Measurements from ENCODE around the gene RTN4IP1.

The RTN4IP1 gene, protein sequence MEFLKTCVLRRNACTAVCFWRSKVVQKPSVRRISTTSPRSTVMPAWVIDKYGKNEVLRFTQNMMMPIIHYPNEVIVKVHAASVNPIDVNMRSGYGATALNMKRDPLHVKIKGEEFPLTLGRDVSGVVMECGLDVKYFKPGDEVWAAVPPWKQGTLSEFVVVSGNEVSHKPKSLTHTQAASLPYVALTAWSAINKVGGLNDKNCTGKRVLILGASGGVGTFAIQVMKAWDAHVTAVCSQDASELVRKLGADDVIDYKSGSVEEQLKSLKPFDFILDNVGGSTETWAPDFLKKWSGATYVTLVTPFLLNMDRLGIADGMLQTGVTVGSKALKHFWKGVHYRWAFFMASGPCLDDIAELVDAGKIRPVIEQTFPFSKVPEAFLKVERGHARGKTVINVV

GRCh38 chr6:106629103-106629858 is at the start of gene RTN4IP1, which contains the start of gene QRSL1:
Gene RTN4IP1 (minus strand): TSS chr6:106629498. CDS start chr6:106629021, 477 bp downstream.
Gene QRSL1 (plus strand): TSS chr6:106629578. CDS start chr6:106629682, 104 bp downstream.
- peak; percentile 71 to 84 for DNase-seq

DNA sequence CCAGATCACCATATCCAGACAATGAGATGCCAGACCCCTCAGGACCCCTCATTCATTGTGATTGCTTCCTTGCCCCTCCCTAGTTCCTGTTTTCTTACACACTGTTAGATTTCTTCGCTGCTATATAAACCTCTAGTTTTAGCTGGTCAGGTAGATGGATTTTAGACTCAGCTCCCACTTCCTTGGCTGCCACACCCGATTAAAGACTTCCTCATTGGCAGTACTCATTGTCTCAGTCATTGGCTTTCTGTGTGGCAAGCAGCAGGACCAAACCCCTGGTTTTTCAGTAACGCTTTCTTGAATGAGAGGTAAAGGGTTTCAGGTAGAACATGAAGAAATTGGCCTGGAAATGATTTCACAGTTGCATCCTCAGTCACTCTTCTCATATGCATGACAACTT is 48.0 kb upstream of the RTN4IP1 start:
- no peak for DNase-seq

DNA sequence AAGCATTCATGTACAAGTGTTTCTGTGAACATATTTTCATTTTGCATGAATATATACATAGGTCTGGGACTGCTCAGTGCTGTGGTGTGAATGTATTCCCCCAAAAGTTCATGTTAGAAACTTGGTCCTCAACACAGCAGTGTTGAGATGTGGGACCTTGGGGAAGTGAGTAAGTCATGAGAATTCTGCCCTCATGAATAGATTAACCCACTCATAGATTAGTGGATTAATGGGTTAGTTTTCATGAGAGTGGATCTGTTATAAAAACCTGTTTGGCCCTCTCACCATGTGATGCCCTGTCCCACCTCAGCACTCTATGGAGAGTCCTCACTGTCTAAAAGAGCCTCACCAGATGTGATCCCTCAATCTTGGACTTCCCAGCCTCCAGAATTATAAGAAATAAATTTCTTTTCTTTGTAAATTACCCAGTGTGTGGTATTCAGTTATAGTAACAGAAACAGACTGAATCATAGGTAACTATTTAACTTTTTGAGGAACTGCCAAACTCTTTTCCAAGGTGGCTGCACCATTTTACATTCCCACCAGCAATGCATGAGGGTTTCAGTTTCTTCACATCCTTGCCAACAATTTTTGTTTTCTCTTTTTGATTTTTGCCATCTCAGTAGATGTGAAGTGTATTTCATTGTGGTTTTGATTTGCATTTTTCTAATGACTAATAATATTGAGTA is 45.4 kb upstream of the RTN4IP1 start:
- no peak for DNase-seq

GRCh38 chr6:106671651-106672050 is 42.4 kb upstream of the RTN4IP1 start:
- no peak for DNase-seq

DNA sequence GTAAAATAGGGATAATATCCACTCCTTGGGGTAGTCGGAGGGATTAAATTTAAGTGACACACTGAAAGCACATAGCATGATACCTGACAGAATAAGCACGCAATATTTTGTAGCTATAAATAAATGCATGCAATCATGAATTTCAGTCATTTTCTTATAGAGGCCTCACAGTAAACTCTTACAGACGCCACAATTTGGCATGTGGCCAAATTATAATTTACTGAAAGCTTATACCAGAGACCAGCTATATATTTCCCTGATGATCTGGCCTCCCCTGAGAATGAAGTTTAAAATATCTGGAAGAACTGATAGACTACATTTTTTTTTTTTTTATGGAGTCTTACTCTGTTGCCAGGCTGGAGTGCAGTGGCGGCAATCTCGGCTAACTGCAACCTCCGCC is 40.9 kb upstream of the RTN4IP1 start:
- DNase-seq, result no peak

DNA sequence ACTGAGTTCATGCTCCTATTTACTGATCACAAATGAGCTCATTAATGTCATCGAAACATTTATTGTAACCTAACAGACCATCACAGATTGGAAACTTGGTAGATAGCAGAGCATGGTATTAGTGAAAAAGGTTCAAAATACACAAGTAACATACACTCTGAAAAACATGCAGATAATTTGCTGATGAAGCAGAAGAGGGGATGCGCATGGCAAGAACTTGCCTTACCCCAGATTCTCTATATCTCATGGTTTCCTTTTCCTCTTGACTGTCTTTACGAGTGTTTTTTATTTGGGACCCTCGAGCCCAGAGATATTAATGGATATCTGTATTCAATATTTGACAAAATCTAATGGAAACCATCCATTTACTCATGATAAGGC is 37.7 kb upstream of the RTN4IP1 start:
- no peak for DNase-seq

GRCh38 chr6:106666282-106667021 is 37.2 kb upstream of the RTN4IP1 start:
- DNase-seq, result no peak

DNA sequence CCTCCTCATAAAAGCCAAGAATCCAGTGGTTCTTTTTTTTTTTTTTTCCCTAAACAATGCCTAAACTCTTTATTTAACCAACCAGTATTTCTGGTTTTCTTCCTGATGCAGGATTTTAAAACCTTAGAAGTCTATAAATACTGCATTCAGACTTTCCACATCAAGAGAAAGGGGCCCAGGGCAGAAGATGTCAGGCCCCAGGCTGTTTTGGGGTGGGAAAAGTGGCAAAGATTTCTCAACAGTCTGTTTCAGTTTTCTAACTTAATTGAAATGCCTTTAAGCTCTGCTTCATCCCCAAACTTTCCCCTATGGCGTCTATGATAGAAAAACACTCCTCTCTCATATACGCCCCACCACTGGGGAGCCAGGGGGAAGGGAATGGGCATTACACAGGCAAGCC is 33.2 kb upstream of the RTN4IP1 start:
- no peak for DNase-seq

GRCh38 chr6:106659859-106660258 is 30.6 kb upstream of the RTN4IP1 start:
- no peak for DNase-seq

GRCh38 chr6:106658469-106658868 is 29.2 kb upstream of the RTN4IP1 start:
- DNase-seq, result no peak

DNA sequence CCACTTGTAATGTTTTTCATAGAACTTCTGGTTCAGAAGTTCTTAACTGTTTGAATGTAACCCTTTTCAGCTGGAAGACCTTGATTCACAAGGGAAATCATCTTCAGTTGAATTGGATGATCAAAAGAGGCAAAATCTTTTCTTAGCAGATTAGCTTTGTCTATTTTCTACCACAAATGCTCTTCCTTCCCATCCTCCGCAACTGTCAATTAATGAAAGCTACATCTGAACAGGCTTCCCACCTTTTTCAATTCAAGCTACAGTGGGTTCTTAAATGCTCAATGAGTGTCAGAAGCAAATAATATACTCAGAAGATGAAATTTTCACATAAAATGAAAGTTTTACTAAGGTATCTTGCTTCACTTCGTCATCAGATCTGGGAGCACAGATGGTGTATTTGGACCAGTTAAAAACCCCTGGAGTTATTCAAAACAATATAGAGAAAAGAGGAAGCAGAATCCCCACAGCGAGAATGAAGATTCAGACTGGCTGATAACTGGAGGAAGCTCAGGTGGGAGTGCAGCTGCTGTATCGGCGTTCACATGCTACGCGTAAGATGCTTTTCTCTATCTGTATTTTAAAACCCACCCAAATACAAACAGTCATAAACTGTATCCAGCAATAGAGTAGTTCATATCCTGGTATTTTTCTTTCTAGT is 19.5 kb upstream of the RTN4IP1 start:
- no peak for DNase-seq

- no peak for DNase-seq
These were observed 13.8 kb upstream of the RTN4IP1 start for GRCh38 chr6:106643061-106643460.

DNA sequence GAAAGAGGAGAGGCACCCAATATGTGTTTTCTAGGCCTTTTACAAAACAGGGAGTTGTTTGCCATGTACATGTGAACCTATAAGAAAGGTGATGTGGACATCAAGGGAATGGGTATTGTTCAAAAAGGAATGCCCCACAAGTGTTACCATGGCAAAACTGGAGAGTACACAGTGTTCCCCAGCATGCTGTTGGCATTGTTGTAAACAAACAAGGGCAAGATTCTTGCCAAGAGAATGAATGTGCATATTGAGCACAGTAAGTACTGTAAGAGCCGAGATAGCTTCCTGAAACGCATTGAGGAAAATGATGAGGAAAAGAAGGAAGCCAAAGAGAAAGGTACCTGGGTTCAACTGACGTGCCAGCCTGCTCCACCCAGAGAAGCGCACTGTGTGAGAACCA is 13.2 kb upstream of the RTN4IP1 start:
- DNase-seq, result no peak

GRCh38 chr6:106639812-106640211 is 10.5 kb upstream of the RTN4IP1 start:
- DNase-seq, result no peak

DNA sequence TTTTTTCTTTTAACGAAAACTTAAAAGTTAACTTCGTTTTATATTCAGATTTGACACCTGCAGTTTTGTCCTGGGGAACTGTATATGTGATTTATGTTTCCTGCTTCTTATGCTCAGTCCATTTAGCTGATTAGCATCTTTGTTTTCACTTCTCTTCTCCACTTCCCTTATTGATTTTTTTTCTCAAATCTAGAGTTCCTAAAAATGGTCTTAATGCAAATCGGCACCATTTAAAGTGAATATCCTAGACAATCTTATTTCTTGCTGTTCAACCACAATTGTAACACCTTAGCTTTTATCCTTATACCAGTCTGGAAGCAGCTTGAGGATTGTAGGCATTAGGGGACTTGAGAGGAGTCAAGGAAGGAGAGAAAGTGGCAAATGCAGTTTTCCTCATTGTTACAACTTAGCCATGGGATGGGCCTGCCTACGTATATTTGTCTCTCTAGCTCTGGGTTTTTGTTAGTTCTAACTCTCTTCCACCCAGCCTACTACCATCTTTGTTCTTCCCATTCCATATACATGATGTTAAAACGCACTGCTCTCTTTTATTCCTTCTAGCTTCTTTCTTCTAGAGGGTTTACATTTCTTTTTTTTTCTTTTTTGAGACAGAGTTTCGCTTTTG is 8.5 kb upstream of the RTN4IP1 start:
- no peak for DNase-seq

- no peak for DNase-seq
These were observed 7.9 kb upstream of the RTN4IP1 start for GRCh38 chr6:106637051-106637716.

DNA sequence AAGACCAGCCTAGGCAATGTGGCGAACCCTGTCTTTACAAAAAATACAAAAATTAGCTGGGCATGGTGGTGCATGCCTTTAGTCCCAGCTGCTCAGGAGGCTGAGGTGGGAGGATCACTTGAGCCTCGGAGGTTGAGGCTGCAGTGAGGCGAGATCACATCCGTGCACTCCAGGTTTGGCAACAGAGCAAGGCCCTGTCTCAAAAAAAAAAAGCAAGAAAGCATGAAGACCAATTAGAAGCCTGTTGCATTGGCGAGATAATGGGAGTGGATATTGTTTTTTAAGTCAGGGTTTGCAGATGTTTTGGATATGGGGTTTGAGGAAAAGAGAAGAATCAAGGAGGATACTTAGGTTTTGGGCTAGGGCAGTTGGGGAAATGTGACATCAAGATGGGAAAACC is 5.3 kb upstream of the RTN4IP1 start:
- DNase-seq, result no peak

DNA sequence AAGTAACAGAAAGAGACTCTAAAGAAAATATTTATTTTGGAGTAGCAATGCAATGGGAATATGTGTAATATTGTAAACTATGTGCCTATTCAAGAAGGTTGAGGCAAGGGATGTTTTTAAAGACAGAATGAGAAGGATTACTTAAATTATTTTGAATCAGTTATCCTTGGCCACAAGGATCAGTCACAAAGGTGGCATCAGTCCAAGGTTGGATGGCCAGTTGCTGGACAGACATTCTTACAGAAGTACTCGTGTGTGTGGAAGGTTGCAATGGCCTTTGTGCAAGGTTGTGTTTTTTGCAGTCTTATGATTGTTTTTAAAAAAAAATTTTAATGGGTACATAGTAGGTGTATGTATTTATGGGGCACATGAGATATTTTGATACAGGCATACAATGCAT is 2.0 kb upstream of the RTN4IP1 start:
- no peak for DNase-seq

GRCh38 chr6:106630366-106630765 is 1.1 kb upstream of the RTN4IP1 start:
- no peak for DNase-seq

GRCh38 chr6:106629859-106630163 is 513 bp upstream of the RTN4IP1 start:
- no peak for DNase-seq

GRCh38 chr6:106628658-106629102 is 618 bp downstream of the RTN4IP1 start:
- no peak for DNase-seq
